GM06990 (cell line): ENCODE measurements around the gene WDFY4.

Source experiments
- DNase-seq: peaks from one replicate; pipeline ENCODE4 v3.0.0-alpha.2; 2011; ENCODE audit not compliant: insufficient read length; ENCODE audit errors: extremely low read depth
- H3K27me3 ChIP-seq: replicated peaks from 2 replicates; pipeline ENCODE4 v1.6.0; 2011; ENCODE audit warnings: low read length; ENCODE audit not compliant: control insufficient read depth, insufficient read depth
- H3K36me3 ChIP-seq: 2 replicates; pipeline ENCODE4 v1.5.1; 2011; ENCODE audit warnings: low read length; ENCODE audit not compliant: control insufficient read depth, insufficient read depth
- H3K4me3 ChIP-seq: replicated peaks from 2 replicates; pipeline ENCODE4 v1.5.1; 2011; ENCODE audit warnings: low read depth, mild to moderate bottlenecking, control low read depth, low read length
- TF ChIP-seq, protein P1 (sequence below): IDR thresholded peaks from 2 replicates; pipeline ENCODE4 v1.5.1; 2011; ENCODE audit warnings: low read length, control low read depth, mild to moderate bottlenecking, inconsistent platforms; ENCODE audit not compliant: insufficient read depth, poor library complexity, severe bottlenecking

Gene WDFY4

GRCh38 chr10:48729941-48730457 lies 45.3 kb downstream of the WDFY4 start:
- TF ChIP-seq, protein P1, sequence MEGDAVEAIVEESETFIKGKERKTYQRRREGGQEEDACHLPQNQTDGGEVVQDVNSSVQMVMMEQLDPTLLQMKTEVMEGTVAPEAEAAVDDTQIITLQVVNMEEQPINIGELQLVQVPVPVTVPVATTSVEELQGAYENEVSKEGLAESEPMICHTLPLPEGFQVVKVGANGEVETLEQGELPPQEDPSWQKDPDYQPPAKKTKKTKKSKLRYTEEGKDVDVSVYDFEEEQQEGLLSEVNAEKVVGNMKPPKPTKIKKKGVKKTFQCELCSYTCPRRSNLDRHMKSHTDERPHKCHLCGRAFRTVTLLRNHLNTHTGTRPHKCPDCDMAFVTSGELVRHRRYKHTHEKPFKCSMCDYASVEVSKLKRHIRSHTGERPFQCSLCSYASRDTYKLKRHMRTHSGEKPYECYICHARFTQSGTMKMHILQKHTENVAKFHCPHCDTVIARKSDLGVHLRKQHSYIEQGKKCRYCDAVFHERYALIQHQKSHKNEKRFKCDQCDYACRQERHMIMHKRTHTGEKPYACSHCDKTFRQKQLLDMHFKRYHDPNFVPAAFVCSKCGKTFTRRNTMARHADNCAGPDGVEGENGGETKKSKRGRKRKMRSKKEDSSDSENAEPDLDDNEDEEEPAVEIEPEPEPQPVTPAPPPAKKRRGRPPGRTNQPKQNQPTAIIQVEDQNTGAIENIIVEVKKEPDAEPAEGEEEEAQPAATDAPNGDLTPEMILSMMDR: no peak
- DNase-seq: no peak
- Histone ChIP-seq H3K36me3 (peaks cover 51% of the 10 kb centered on the region), H3K4me3 (no peak overlapping the region), H3K27me3 (no peaks in the 10 kb centered on the region)

DNA sequence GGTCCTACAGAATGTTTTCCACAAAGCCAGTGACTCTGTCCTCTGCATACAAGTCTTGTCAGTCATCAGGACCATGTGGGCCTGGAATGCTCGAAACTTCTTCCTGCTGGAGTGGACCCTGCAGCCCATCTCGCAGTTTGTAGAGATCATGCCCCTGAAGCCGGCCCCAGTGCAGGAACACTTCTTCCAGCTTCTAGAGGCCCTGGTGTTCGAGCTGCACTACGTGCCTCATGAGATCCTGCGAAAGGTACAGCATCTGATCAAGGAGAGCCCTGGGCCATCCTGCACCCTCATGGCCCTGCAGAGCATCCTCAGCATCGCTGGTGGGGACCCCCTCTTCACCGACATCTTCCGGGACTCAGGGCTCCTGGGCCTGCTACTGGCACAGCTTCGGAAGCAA lies 46.5 kb downstream of the WDFY4 start:
- no peaks in the 10 kb centered on the region for H3K27me3 ChIP-seq
- DNase-seq: no peak
- no peak overlapping the region for H3K4me3 ChIP-seq
- H3K36me3 ChIP-seq: peaks cover 48% of the 10 kb centered on the region
- TF ChIP-seq, protein P1: no peak

- peaks cover 50% of the 10 kb centered on the region for H3K36me3 ChIP-seq
- TF ChIP-seq, protein P1: no peak
- DNase-seq: no peak
- H3K27me3 ChIP-seq: no peaks in the 10 kb centered on the region
- H3K4me3 ChIP-seq: no peak overlapping the region
Observed at GRCh38 chr10:48731654-48732053, 47.0 kb downstream of the WDFY4 start.

- Histone ChIP-seq H3K4me3 (no peak overlapping the region), H3K36me3 (peaks cover 37% of the 10 kb centered on the region), H3K27me3 (no peaks in the 10 kb centered on the region)
- TF ChIP-seq, protein P1: no peak
- DNase-seq: no peak
Observed at GRCh38 chr10:48733329-48733728, 48.7 kb downstream of the WDFY4 start.

- TF ChIP-seq, protein P1: no peak
- H3K4me3 ChIP-seq: no peak overlapping the region
- no peak for DNase-seq
- no peaks in the 10 kb centered on the region for H3K27me3 ChIP-seq
- H3K36me3 ChIP-seq: peaks cover 36% of the 10 kb centered on the region
Observed at GRCh38 chr10:48735836-48736390, 51.2 kb downstream of the WDFY4 start.

DNA sequence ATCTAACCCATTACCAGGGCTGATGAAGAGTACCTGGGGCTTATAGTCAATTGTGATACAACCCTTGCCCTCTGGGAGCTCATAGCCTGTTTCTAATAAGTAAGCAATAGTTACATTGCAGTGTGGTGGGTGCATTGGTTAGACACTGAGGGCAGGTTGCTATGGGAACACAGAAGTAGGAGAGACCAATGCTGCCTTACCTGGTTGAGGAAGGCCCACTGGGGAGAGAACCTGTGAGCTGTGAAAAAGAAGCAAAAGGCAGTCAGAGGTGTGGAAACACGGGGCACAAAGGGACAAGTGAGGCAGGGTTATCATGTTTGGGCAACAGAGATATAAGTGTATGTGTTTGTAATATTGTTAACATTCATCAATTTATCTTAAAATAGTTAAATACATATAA lies 51.9 kb downstream of the WDFY4 start:
- DNase-seq: no peak
- H3K27me3 ChIP-seq: no peaks in the 10 kb centered on the region
- no peak overlapping the region for H3K4me3 ChIP-seq
- TF ChIP-seq, protein P1: no peak
- peaks cover 32% of the 10 kb centered on the region for H3K36me3 ChIP-seq
